Astrocyte (in vitro differentiated cells and primary cell): ENCODE results near the gene ZNF155.

Source experiments
- CTCF ChIP-seq: IDR thresholded peaks from 2 replicates; pipeline ENCODE4 v1.5.1; 2011; ENCODE audit warnings: low read depth, mild to moderate bottlenecking, inconsistent platforms, low read length, moderate library complexity; ENCODE audit not compliant: insufficient read depth
- EZH2 ChIP-seq: IDR thresholded peaks from 2 replicates; pipeline ENCODE4 v1.6.1; 2012; ENCODE audit warnings: mild to moderate bottlenecking, low read length, inconsistent platforms; ENCODE audit not compliant: insufficient read depth

GRCh38 chr19:44026622-44027021, 42.6 kb downstream of the ZNF155 start:
- TF ChIP-seq CTCF (no peak), EZH2 (no peak)
